Right lobe of liver (tissue), 4 donors: ENCODE data around the gene MAP4K1.

Source experiments
- CTCF ChIP-seq, 4 donors: fragments of 200-600 bp in 3 of 4; fragments of 450-650 bp in 1 of 4; IDR thresholded peaks; one replicate each; pipeline versions ENCODE4 v1.5.1 to v1.8.0; 2016 to 2022; ENCODE audit warnings: antibody characterized with exemption in 4 of 4, mild to moderate bottlenecking in 2 of 4
- POLR2A ChIP-seq: fragments of 450-650 bp; IDR thresholded peaks from one replicate; pipeline ENCODE4 v1.6.1; 2017; ENCODE audit warnings: antibody characterized with exemption, mild to moderate bottlenecking
- donor health status: DM: no; HTN: no; CAD: no.
- donor health status: DM: no; HTN: no; CAD: no.
- donor health status: DM: no; HTN: yes; CAD: no.

- TF ChIP-seq CTCF (IDR thresholded peaks at IDR 0.05) (no peak), POLR2A (no peak)
Observed at GRCh38 chr19:38606131-38606530, 11.6 kb downstream of the MAP4K1 start.
